ENCODE data around the gene CITED2.

GRCh38 chr6:139395891-139396301 lies 21.4 kb upstream of the CITED2 start:
- no peak for TF ChIP-seq CTCF (IDR thresholded peaks at IDR 0.05)
- TF ChIP-seq POLR2A (IDR thresholded peaks at IDR 0.05) = no peak

Data from vagina (tissue), 2 donors.